SK-N-SH (cell line): ENCODE results near the gene OGFR. TPM values are rescaled to one million over a fixed set of nuclear protein-coding genes. Genes with fewer than 3 reads are reported as not detected.

ENCODE experiments used
- CTCF ChIA-PET: fragments of 300-600, 350-600 bp; formaldehyde crosslinking; extraction: SDS; loops from one replicate; lab custom pipeline; 2021; lab: Yijun Ruan, JAX
- POLR2A ChIA-PET: fragments of 350-600 bp; sonication (Branson Sonifier 250); formaldehyde crosslinking; extraction: SDS; loops from one replicate; lab custom pipeline; 2020; ENCODE audit warnings: antibody characterized with exemption, inconsistent platforms; lab: Yijun Ruan, JAX
- DNase-seq: peaks from one replicate; pipeline ENCODE4 v3.0.0; 2012
- H2AFZ ChIP-seq: fragments of 200-600 bp; sonication (generic); 2 replicates; pipeline ENCODE4 v1.8.1; 2016; ENCODE audit warnings: antibody characterized with exemption, mild to moderate bottlenecking, low read depth
- H3F3A ChIP-seq: fragments of 200-600 bp; sonication (generic); replicated peaks from 2 replicates; pipeline ENCODE3; 2016; ENCODE audit warnings: antibody characterized with exemption, mild to moderate bottlenecking; ENCODE audit not compliant: insufficient read depth
- H3K27ac ChIP-seq, 2 experiments: fragments of 200-500 bp in 1 of 2; fragments of 200-600 bp in 1 of 2; sonication (Bioruptor generic) in 1 of 2; sonication (generic), shearing (Covaris generic) in 1 of 2; 2 replicates each; pipeline versions ENCODE4 v1.5.1 to v1.6.1; 2014 to 2016; ENCODE audit warnings: low read depth in 2 of 2, inconsistent platforms in 1 of 2, low read length in 1 of 2, mild to moderate bottlenecking in 1 of 2, mixed read lengths in 1 of 2
- H3K27me3 ChIP-seq: fragments of 200-600 bp; sonication (generic), shearing (Covaris generic); 2 replicates; pipeline ENCODE4 v1.6.1; 2016; ENCODE audit warnings: mixed run types; ENCODE audit not compliant: insufficient read depth
- H3K36me3 ChIP-seq, 2 experiments: fragments of 200-500 bp in 1 of 2; fragments of 200-600 bp in 1 of 2; sonication (Bioruptor generic) in 1 of 2; sonication (generic) in 1 of 2; replicated peaks in 1 of 2; 2 replicates each; pipeline versions ENCODE3 to v1.5.1; 2014 to 2016; ENCODE audit warnings: low read length in 1 of 2, mild to moderate bottlenecking in 1 of 2; ENCODE audit not compliant: insufficient read depth in 2 of 2, control insufficient read depth in 1 of 2
- H3K4me1 ChIP-seq, 2 experiments: fragments of 200-500 bp in 1 of 2; fragments of 200-600 bp in 1 of 2; sonication (Bioruptor generic) in 1 of 2; sonication (generic), shearing (Covaris generic) in 1 of 2; 2 replicates each; pipeline versions ENCODE4 v1.5.1 to v1.6.1; 2014 to 2016; ENCODE audit warnings: low read depth in 1 of 2, low read length in 1 of 2, mixed run types in 1 of 2; ENCODE audit not compliant: insufficient read depth in 2 of 2, control insufficient read depth in 1 of 2
- H3K4me2 ChIP-seq: fragments of 200-600 bp; sonication (generic), shearing (Covaris generic); 2 replicates; pipeline ENCODE4 v1.6.1; 2017; ENCODE audit warnings: mixed run types
- H3K4me3 ChIP-seq, 2 experiments: fragments of 200-500 bp in 1 of 2; fragments of 200-600 bp in 1 of 2; sonication (Bioruptor generic) in 1 of 2; sonication (generic), shearing (Covaris generic) in 1 of 2; 2 replicates each; pipeline versions ENCODE4 v1.5.1 to v1.8.1; 2014 to 2016; ENCODE audit warnings: low read depth in 2 of 2, inconsistent platforms in 1 of 2, low read length in 1 of 2, mild to moderate bottlenecking in 1 of 2, mixed read lengths in 1 of 2, moderate library complexity in 1 of 2
- H3K79me2 ChIP-seq: fragments of 200-600 bp; sonication (generic); 2 replicates; pipeline ENCODE4 v1.8.1; 2017; ENCODE audit warnings: mild to moderate bottlenecking; ENCODE audit not compliant: insufficient read depth
- H3K9ac ChIP-seq: fragments of 200-600 bp; sonication (generic); 2 replicates; pipeline ENCODE4 v1.6.1; 2017; ENCODE audit warnings: mixed run types
- H3K9me2 ChIP-seq: fragments of 200-600 bp; sonication (generic); 2 replicates; pipeline ENCODE4 v1.6.1; 2017; ENCODE audit warnings: mixed run types
- H3K9me3 ChIP-seq: fragments of 200-600 bp; sonication (generic); 2 replicates; pipeline ENCODE4 v1.6.1; 2017; ENCODE audit warnings: mixed run types, mild to moderate bottlenecking, moderate library complexity
- H4K20me1 ChIP-seq: fragments of 200-600 bp; sonication (generic); 2 replicates; pipeline ENCODE4 v1.6.1; 2017; ENCODE audit warnings: mild to moderate bottlenecking, mixed run types; ENCODE audit not compliant: insufficient read depth
- EP300 ChIP-seq, 2 experiments: IDR thresholded peaks; 2 replicates each; pipeline versions ENCODE4 v1.4.0 to v1.6.1; 2012; ENCODE audit warnings: borderline replicate concordance in 1 of 2, low read depth in 1 of 2, low read length in 1 of 2
- EZH2phosphoT487 ChIP-seq: fragments of 200-600 bp; sonication (generic); IDR thresholded peaks from 2 replicates; pipeline ENCODE4 v1.6.1; 2017; ENCODE audit warnings: low read depth, mixed run types, mild to moderate bottlenecking, antibody characterized with exemption, moderate library complexity, borderline replicate concordance
- GABPA ChIP-seq: IDR thresholded peaks from 2 replicates; pipeline ENCODE4 v1.4.0; 2012; ENCODE audit warnings: low read depth, mild to moderate bottlenecking
- GATA2 ChIP-seq: sonication (generic); formaldehyde crosslinking; IDR thresholded peaks from 2 replicates; pipeline ENCODE4 v1.5.0; 2020; ENCODE audit warnings: mild to moderate bottlenecking, missing genetic modification reagents
- JUND ChIP-seq: IDR thresholded peaks from 2 replicates; pipeline ENCODE4 v1.4.0; 2012
- NRF1 ChIP-seq: IDR thresholded peaks from 2 replicates; pipeline ENCODE4 v1.6.1; 2012; ENCODE audit warnings: low read depth, mild to moderate bottlenecking, low read length
- SMC3 ChIP-seq: IDR thresholded peaks from 2 replicates; pipeline ENCODE4 v1.6.1; 2012; ENCODE audit warnings: low read depth, low read length, improper control_type of control experiment
- TCF12 ChIP-seq: IDR thresholded peaks from 2 replicates; pipeline ENCODE4 v1.4.0; 2012
- WGBS: methylation state at CpG from one replicate; pipeline ENCODE4 v1.1.6; 2017; ENCODE audit warnings: low lambda C conversion rate; 5-methylcytosine and 5-hydroxymethylcytosine counted together
- polyA plus RNA-seq, 3 experiments: library from polyadenylated mRNA; depleted of rRNA; stranded (reverse); fragments of >200 nt; gene quantifications; 2 replicates each; pipeline ENCODE4 v1.2.3, GENCODE V29; 2012
- TF ChIP-seq, protein P1 (sequence below): IDR thresholded peaks from 2 replicates; pipeline ENCODE4; 2012
- TF ChIP-seq, protein P2 (sequence below): IDR thresholded peaks from 2 replicates; pipeline ENCODE4 v1.4.0; 2012; ENCODE audit warnings: low read depth
- TF ChIP-seq, protein P3 (sequence below): IDR thresholded peaks from 2 replicates; pipeline ENCODE4 v1.4.0; 2012; ENCODE audit warnings: low read depth, borderline replicate concordance
- TF ChIP-seq, protein P4 (sequence below): fragments of 150-350 bp; IDR thresholded peaks from 2 replicates; pipeline ENCODE4 v1.6.1; 2016; ENCODE audit warnings: mild to moderate bottlenecking, low read depth, low read length

Gene OGFR
- polyA plus RNA-seq, 1 of the 3 experiments (the other 2 are of a cell fraction) = 60.8 TPM

DNA sequence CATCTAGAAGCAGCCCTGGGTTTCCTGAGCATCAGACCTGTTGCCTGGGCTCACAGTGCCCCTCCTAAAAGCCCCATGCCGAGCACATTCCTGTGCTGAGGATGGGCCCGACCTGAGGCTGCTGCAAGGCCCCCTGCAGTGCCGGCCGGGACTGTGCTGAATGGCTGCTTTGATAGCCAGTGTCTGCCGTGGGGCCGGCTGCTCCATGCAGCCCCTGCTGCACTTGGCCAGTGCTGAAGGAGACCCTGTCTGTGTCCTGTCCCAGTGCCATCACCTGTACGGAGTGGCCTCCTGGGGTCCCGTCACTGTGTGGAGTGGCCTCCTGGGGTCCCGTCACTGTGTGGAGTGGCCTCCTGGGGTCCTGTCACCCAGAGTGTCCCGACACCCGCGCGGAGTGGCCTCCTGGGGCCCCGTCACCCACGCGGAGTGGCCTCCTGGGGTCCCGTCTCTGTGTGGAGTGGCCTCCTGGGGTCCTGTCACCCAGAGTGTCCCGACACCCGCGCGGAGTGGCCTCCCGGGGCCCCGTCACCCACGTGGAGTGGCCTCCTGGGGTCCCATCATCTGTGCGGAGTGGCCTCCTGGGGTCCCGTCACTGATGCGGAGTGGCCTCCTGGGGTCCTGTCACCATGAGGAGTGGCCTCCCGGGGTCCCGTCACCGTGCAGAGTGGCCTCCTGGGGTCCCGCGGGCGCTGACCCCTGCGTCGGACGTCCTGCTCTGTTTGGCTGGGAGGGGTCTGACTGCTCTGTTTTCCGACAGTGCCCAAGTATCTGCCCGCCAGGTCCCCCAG, 19.2 kb downstream of the OGFR start:
- Histone ChIP-seq H2AFZ (no peak overlapping the region), H3K27ac (peak overlapping the region in 1 of 2 experiments; percentile 17; a peak in 1 of 4 replicates), H3F3A (peaks cover 8% of the 10 kb centered on the region), H3K4me1 (peaks cover 11 to 49% of the 10 kb centered on the region in 2 experiments; a peak in 3 of 4 replicates), H4K20me1 (no peaks in the 10 kb centered on the region), H3K9me2 (no peaks in the 10 kb centered on the region), H3K27me3 (no peaks in the 10 kb centered on the region), H3K79me2 (no peaks in the 10 kb centered on the region), H3K4me3 (no peak overlapping the region), H3K9ac (no peak overlapping the region), H3K4me2 (0 out of 2 replicates have a peak overlapping the region, but pooled peaks have one; percentile 74), H3K9me3 (no peaks in the 10 kb centered on the region), H3K36me3 (no peaks in the 10 kb centered on the region)
- DNase-seq = no peak
- ChIA-PET CTCF (interaction anchor here (0.9 to 2.6 kb wide), 17 partner anchors 9 to 185 kb away, joined by 3 to 40 read pairs (median 8); partner anchors contain the start of genes BHLHE23, DIDO1, MRGBP and TCFL5), POLR2A (no interaction called here)
- TF ChIP-seq, protein P1, sequence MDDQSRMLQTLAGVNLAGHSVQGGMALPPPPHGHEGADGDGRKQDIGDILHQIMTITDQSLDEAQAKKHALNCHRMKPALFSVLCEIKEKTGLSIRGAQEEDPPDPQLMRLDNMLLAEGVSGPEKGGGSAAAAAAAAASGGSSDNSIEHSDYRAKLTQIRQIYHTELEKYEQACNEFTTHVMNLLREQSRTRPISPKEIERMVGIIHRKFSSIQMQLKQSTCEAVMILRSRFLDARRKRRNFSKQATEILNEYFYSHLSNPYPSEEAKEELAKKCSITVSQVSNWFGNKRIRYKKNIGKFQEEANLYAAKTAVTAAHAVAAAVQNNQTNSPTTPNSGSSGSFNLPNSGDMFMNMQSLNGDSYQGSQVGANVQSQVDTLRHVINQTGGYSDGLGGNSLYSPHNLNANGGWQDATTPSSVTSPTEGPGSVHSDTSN = no peak
- TF ChIP-seq EZH2phosphoT487 (no peak), JUND (no peak), GATA2 (CRISPR knock-in tag) (no peak), EP300 (IDR thresholded peaks at IDR 0.05; ENCODE audit: borderline replicate concordance in 1 of 2, low read depth in 1 of 2, low read length in 1 of 2) (no peak), SMC3 (no peak), TCF12 (no peak), NRF1 (no peak), GABPA (no peak)
- TF ChIP-seq, protein P2, sequence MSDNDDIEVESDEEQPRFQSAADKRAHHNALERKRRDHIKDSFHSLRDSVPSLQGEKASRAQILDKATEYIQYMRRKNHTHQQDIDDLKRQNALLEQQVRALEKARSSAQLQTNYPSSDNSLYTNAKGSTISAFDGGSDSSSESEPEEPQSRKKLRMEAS = no peak
- TF ChIP-seq, protein P3, sequence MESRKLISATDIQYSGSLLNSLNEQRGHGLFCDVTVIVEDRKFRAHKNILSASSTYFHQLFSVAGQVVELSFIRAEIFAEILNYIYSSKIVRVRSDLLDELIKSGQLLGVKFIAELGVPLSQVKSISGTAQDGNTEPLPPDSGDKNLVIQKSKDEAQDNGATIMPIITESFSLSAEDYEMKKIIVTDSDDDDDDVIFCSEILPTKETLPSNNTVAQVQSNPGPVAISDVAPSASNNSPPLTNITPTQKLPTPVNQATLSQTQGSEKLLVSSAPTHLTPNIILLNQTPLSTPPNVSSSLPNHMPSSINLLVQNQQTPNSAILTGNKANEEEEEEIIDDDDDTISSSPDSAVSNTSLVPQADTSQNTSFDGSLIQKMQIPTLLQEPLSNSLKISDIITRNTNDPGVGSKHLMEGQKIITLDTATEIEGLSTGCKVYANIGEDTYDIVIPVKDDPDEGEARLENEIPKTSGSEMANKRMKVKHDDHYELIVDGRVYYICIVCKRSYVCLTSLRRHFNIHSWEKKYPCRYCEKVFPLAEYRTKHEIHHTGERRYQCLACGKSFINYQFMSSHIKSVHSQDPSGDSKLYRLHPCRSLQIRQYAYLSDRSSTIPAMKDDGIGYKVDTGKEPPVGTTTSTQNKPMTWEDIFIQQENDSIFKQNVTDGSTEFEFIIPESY = no peak
- TF ChIP-seq, protein P4, sequence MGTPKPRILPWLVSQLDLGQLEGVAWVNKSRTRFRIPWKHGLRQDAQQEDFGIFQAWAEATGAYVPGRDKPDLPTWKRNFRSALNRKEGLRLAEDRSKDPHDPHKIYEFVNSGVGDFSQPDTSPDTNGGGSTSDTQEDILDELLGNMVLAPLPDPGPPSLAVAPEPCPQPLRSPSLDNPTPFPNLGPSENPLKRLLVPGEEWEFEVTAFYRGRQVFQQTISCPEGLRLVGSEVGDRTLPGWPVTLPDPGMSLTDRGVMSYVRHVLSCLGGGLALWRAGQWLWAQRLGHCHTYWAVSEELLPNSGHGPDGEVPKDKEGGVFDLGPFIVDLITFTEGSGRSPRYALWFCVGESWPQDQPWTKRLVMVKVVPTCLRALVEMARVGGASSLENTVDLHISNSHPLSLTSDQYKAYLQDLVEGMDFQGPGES = no peak
- WGBS = 95% methylated on average over 13 of the region's 38 CpGs
